GM19463 (cell line): Measurements from ENCODE around the gene HSPB1.
"Not testable (repeated sequence)": the region's sequence is repeated elsewhere in the genome, so short reads cannot be mapped to it uniquely, and the experiment has no call there.

Experiments used
- ATAC-seq: cut with Tn5 transposase; IDR thresholded peaks from one replicate; pipeline ENCODE4 v1.9.1; 2021; ENCODE audit warnings: mild to moderate bottlenecking, moderate library complexity; ENCODE audit not compliant: unreplicated experiment

The HSPB1 gene

GRCh38 chr7:76303202-76304147 lies 1.0 kb downstream of the HSPB1 start:
- ATAC-seq: no peak

DNA sequence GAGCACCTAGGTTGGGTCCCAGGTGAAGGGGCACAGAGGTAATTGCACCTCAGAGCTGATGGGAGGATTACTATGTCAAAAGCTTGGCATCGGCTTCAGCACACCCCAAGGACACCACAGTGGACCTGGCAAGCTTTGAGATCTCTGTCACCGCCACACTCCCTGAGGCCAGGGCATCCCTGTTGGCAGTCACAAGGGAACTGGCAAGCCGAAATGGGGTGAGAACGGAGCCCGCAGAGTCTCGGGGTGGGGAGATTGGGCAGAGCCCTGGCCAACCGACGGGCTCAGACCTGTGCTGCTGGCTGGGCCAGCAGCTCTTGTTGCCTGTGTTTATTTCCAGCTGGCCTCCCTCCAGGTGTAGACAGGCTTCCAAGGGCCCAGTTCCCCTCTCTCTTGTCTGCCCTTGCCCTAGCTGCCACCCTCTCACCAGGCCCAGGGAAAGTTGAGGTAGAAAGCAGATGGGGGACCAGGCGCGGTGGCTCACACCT lies 2.5 kb downstream of the HSPB1 start:
- ATAC-seq: no peak

GRCh38 chr7:76308874-76309273 lies 6.4 kb downstream of the HSPB1 start:
- not testable (repeated sequence) for ATAC-seq

GRCh38 chr7:76309341-76310101 lies 7.0 kb downstream of the HSPB1 start:
- not testable (repeated sequence) for ATAC-seq

- no peak for ATAC-seq
These were observed 7.9 kb downstream of the HSPB1 start for GRCh38 chr7:76310102-76310957.

DNA sequence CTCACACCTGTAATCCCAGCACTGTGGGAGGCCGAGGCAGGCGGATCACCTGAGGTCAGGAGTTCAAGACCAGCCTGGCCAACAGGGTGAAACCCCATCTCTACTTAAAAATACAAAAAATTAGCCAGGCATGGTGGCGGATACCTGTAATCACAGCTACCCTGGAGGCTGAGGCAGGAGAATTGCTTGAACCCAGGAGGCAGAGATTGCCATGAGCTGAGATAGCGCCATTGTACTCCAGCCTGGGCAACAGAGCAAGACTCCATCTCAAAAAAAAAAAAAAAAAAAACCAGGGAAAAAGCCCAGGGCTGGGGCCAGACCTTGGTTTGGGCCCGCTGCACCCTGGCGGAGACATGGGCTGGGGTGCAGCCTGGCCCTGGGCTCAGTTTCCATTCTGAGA lies 9.4 kb downstream of the HSPB1 start:
- ATAC-seq: not testable (repeated sequence)

DNA sequence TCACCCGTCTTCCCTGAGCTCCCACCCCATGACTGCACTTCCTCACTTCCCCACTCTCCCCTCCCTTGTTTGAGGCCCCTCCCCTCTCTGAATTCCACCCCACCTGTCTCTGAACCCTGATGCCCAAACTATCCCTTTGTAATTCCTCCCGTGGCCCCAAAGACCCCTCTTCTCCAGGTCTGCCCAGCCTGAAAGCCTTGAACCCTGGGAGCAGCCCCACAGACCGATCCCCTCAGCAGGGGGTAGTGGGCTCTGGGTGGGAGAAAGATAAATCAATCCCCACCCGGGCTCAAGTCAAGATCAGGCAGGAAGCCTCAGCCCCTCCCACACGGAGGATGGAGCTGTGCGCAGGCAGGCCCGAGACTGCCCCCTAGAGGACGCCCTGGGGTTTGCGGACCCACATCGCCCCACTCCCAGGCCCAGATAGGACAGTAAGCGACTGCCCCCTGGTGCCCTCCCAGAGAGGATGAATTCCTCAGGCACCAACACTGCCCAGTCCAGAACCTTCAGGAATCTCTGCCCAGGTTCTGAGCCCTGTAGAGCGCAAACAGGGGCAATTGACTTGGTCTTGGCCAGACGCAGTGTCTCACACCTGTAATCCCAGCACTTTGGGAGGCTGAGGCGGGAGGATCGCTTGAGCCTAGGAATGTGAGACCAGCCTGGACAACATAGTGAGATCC lies 11.7 kb downstream of the HSPB1 start:
- ATAC-seq: peak; percentile 36

DNA sequence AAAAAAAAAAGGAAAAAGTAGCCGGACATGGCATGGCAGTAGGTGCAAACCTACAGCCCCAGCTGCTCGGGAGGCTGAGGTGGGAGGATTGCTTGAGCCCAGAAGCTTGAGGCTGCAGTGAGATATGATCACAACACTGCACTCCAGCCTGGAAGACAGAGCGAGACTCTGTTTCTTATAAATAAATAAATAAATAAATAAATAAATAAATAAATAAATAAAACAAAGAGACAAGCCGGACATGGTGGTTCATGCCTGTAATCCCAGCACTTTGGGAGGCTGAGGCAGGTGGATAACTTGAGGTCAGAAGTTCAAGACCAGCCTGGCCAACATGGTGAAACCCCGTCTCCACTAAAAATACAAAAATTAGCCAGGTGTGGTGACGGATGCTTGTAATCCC lies 12.3 kb downstream of the HSPB1 start:
- ATAC-seq: not testable (repeated sequence)

- no peak for ATAC-seq
These were observed 12.9 kb downstream of the HSPB1 start for GRCh38 chr7:76315364-76315763.

DNA sequence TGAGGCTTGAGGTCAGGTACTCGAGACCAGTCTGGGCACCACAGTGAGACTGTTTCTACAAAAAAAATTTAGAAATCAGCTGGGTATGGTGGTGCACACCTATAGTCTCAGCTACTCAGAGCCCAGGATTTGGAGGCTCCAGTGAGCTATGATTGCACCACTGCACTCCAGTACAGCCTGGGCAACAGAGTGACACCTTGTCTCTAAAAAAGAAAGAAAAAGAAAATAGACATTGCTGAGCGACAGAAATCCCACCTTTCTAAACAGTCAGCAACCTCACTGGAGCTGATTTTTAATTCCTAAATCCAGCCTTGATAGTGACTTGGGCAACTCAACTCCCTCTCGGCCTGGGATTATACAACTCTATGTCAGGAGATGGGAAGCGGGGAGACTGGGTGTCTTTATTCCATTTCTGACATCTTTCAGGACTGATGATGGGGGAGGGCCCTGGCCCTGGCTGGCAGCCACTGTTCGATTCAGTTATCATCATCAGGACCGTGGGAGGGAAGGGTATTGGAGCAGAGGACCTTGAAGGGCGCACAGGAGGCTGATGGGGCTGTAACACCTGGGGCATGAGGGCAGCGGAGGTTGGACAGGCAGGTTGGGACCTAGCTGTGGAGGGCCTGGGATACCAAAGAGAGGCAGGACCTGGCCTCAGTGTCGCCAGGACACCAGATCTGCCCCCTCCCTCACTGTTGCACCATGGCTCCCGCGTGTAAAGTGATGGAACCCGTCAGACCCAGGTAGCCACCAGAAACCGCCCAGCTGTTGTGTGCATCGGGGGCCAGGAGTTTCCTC lies 14.7 kb downstream of the HSPB1 start:
- no peak for ATAC-seq

GRCh38 chr7:76317782-76318487 lies 15.5 kb downstream of the HSPB1 start:
- ATAC-seq: peak; percentile 91

GRCh38 chr7:76318488-76319353 lies 16.2 kb downstream of the HSPB1 start:
- peak; percentile 28 for ATAC-seq

- no peak for ATAC-seq
These were observed 22.6 kb downstream of the HSPB1 start for GRCh38 chr7:76325092-76325491.

DNA sequence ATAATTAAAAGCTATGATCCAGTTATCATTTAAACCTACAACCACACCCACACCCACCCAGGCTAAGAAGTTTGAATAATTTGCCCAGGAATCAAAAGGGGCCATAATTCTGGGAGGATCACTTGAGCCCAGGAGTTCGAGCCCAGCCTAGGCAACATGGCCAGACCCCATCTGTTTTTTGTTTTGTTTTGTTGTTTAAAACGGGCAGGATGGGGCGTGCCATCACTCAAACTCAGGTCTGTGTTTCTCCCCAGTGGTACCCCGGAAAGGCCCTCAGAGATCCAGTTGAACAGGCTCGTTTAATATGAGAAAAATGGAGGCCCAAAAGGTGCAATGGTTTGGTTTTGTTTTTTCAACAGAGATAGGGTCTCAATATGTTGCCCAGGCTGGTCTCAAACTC lies 23.3 kb downstream of the HSPB1 start:
- ATAC-seq: no peak

- no peak for ATAC-seq
These were observed 24.3 kb downstream of the HSPB1 start for GRCh38 chr7:76326646-76327233.

DNA sequence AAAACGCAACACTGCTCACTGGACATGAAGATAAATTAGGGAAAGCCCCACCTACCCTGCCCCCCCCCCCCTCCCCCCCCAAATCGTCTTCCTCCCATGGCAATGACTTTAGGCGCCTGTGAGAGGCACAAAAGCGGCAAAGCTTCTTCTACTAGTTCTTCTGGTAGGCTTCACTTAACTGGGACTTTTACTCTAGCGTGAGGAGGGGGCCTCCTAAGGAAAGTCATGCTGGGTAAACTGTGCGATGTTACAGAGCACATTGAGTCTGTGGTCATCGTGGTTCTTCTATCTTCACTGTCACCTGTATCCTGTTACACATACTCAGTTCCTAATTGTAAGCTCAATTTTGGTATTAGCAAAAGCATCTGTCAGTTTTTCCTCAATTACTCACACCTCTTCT lies 25.1 kb downstream of the HSPB1 start:
- no peak for ATAC-seq

DNA sequence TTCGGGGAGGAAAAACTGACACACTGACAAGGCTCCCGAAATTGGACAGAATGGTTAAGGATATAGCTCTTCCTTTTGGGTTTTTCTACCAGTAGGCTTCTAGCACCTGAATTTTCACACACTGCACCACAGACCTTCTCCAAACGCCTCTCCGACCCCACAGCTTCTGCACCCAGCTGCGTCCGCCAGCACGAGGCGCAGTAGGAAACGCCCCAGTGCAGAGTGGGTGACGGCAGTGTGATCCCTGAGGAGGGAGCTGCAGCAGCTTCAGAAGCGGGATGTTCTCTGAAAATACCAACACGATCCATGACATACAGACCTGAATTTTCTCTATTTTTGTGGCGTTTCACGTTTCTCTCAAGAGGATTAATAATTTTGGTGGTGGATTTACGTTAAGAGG lies 25.9 kb downstream of the HSPB1 start:
- ATAC-seq: no peak
